ENCODE results near the gene FBXO47.

The FBXO47 gene

GRCh38 chr17:38967290-38967738 is at the start of gene FBXO47:
Gene FBXO47 (minus strand): TSS chr17:38967403. CDS start chr17:38963025, 4,378 bp downstream.
- peak; percentile 60 for DNase-seq (ENCODE audit: extremely low read depth, low read depth)
- peak; percentile 3 for TF ChIP-seq CTCF (IDR thresholded peaks at IDR 0.05; ENCODE audit: low read depth, low read length)

- DNase-seq (ENCODE audit: extremely low read depth, low read depth), result no peak
- TF ChIP-seq CTCF (IDR thresholded peaks at IDR 0.05; ENCODE audit: low read depth, low read length), result no peak
These were observed 49.3 kb upstream of the FBXO47 start for GRCh38 chr17:39016193-39017153.

- DNase-seq (ENCODE audit: extremely low read depth, low read depth), result no peak
These were observed 48.3 kb upstream of the FBXO47 start for GRCh38 chr17:39015546-39015935.

GRCh38 chr17:39014795-39015545 is 47.8 kb upstream of the FBXO47 start:
- TF ChIP-seq CTCF (IDR thresholded peaks at IDR 0.05; ENCODE audit: low read depth, low read length), result no peak
- no peak for DNase-seq (ENCODE audit: extremely low read depth, low read depth)

More at GRCh38 chr17:39015546-39015935, 48.3 kb upstream of the FBXO47 start:
- TF ChIP-seq CTCF (IDR thresholded peaks at IDR 0.05; ENCODE audit: low read depth, low read length), result no peak

GRCh38 chr17:39014044-39014794 is 47.0 kb upstream of the FBXO47 start:
- TF ChIP-seq CTCF (IDR thresholded peaks at IDR 0.05; ENCODE audit: low read depth, low read length), result no peak
- no peak for DNase-seq (ENCODE audit: extremely low read depth, low read depth)

- no peak for DNase-seq (ENCODE audit: extremely low read depth, low read depth)
- TF ChIP-seq CTCF (IDR thresholded peaks at IDR 0.05; ENCODE audit: low read depth, low read length), result no peak
These were observed 45.5 kb upstream of the FBXO47 start for GRCh38 chr17:39012725-39013124.

All from AG09319 (cell line).